CD4-positive, alpha-beta T cell (primary cell): ENCODE data around the gene TXNDC5. TPM values are rescaled to one million over a fixed set of nuclear protein-coding genes. Genes with fewer than 3 reads are reported as not detected.

Source experiments
- ATAC-seq: fragments of 200-7000 bp; cut with Tn5 transposase; one replicate; pipeline ENCODE4 v1.10.0; 2022; ENCODE audit warnings: mild to moderate bottlenecking; ENCODE audit not compliant: poor library complexity
- CTCF ChIA-PET: fragments of 350-600 bp; sonication (Branson Sonifier 250); formaldehyde crosslinking; loops from one replicate; lab custom pipeline; 2021; ENCODE audit warnings: antibody characterized with exemption, inconsistent platforms; lab: Charles Lee
- POLR2A ChIA-PET: fragments of 350-600 bp; sonication (Branson Sonifier 250); formaldehyde crosslinking; loops from one replicate; lab custom pipeline; 2021; ENCODE audit warnings: antibody characterized with exemption, inconsistent platforms; lab: Charles Lee
- DNase-seq, 14 experiments: peaks; one replicate each; pipeline ENCODE4 v3.0.0-alpha.2; 2013 to 2020; ENCODE audit warnings: mixed read lengths in 2 of 14
- H3K27ac ChIP-seq, 2 donors: one replicate each; pipeline versions ENCODE4 v1.5.1 to v1.7.0; 2013; ENCODE audit warnings: low read length in 2 of 2, low read depth in 1 of 2, mild to moderate bottlenecking in 1 of 2
- H3K27me3 ChIP-seq, 2 experiments: 1 replicate in 1 of 2; 2 replicates in 1 of 2; pipeline versions ENCODE4 v1.6.1 to v1.7.0; 2013; ENCODE audit warnings: low read length in 2 of 2, control low read depth in 1 of 2, mild to moderate bottlenecking in 1 of 2, moderate library complexity in 1 of 2; ENCODE audit not compliant: insufficient read depth in 2 of 2, control insufficient read depth in 1 of 2
- H3K36me3 ChIP-seq: one replicate; pipeline ENCODE4 v1.6.1; 2013; ENCODE audit warnings: low read length, control low read depth; ENCODE audit not compliant: insufficient read depth
- H3K4me1 ChIP-seq: one replicate; pipeline ENCODE4 v1.6.1; 2013; ENCODE audit warnings: low read length, control low read depth; ENCODE audit not compliant: insufficient read depth
- H3K4me3 ChIP-seq: one replicate; pipeline ENCODE4 v1.5.1; 2013; ENCODE audit warnings: mild to moderate bottlenecking, low read length, moderate library complexity
- H3K9me3 ChIP-seq, 2 experiments: 1 replicate in 1 of 2; 2 replicates in 1 of 2; pipeline versions ENCODE4 v1.6.1 to v1.7.0; 2013; ENCODE audit warnings: low read length in 2 of 2, mild to moderate bottlenecking in 2 of 2, control low read depth in 1 of 2, moderate library complexity in 1 of 2; ENCODE audit not compliant: control insufficient read depth in 1 of 2, insufficient read depth in 1 of 2
- H3K27ac Mint-ChIP-seq: one replicate; pipeline ENCODE4 v1.8.0; 2020; ENCODE audit warnings: mixed read lengths
- H3K27me3 Mint-ChIP-seq: one replicate; pipeline ENCODE4 v1.8.0; 2021; ENCODE audit warnings: mixed read lengths
- H3K36me3 Mint-ChIP-seq: one replicate; pipeline ENCODE4 v1.8.0; 2021; ENCODE audit warnings: low read depth, mixed read lengths
- H3K4me1 Mint-ChIP-seq: one replicate; pipeline ENCODE4 v1.8.0; 2021; ENCODE audit warnings: low read depth, mixed read lengths
- H3K4me3 Mint-ChIP-seq: one replicate; pipeline ENCODE4 v1.8.0; 2020; ENCODE audit warnings: mild to moderate bottlenecking, mixed read lengths
- H3K9me3 Mint-ChIP-seq: one replicate; pipeline ENCODE4 v1.8.0; 2020; ENCODE audit warnings: mixed read lengths
- CTCF ChIP-seq: fragments of 200-600 bp; IDR thresholded peaks from one replicate; pipeline ENCODE4 v1.8.0; 2022; ENCODE audit warnings: antibody characterized with exemption, mild to moderate bottlenecking
- intact Hi-C, 2 experiments: fragments of 100-400 bp; cut with DNase I in 1 of 2; cut with micrococcal nuclease in 1 of 2; formaldehyde crosslinking; loops; one replicate each; pipeline versions ENCODE4 v1.15.1 to v1.9.0; 2023 to 2025; cut with DNase I, micrococcal nuclease
- total RNA-seq, 174 experiments: library from RNA in 2 of 174; stranded (reverse) in 2 of 174; gene quantifications; one replicate each; pipeline ENCODE4 v1.2.3 and lab custom pipeline; 2021 to 2026

The TXNDC5 gene
- total RNA-seq, 2 experiments from 2014 or later: 4.2 to 7.8 TPM

GRCh38 chr6:7953753-7954152 lies 43.2 kb upstream of the TXNDC5 start:
- POLR2A ChIA-PET: no interaction called here
- H3K4me1 ChIP-seq: no peaks in the 10 kb centered on the region
- intact Hi-C loops: no loop called here

GRCh38 chr6:7939864-7940228 lies 29.3 kb upstream of the TXNDC5 start:
- ATAC-seq (no peak), DNase-seq (no peak)
- Mint-ChIP-seq H3K27ac (no peak overlapping the region), H3K4me3 (no peak overlapping the region), H3K27me3 (peaks cover 14% of the 10 kb centered on the region), H3K9me3 (no peaks in the 10 kb centered on the region), H3K36me3 (no peaks in the 10 kb centered on the region), H3K4me1 (no peaks in the 10 kb centered on the region)
- Histone ChIP-seq H3K4me1 (no peaks in the 10 kb centered on the region), H3K9me3 (no peaks in the 10 kb centered on the region), H3K4me3 (no peak overlapping the region), H3K36me3 (no peaks in the 10 kb centered on the region), H3K27me3 (peaks cover 2 to 5% of the 10 kb centered on the region in 2 experiments), H3K27ac (no peak overlapping the region)
- intact Hi-C loops: no loop called here
- ChIA-PET CTCF (no interaction called here), POLR2A (interaction anchor here (0.7 kb wide), 1 partner anchor 220 kb away, joined by 4 read pairs; no protein-coding TSS in a partner anchor)
- no peak for TF ChIP-seq CTCF

More at GRCh38 chr6:7953753-7954152, 43.2 kb upstream of the TXNDC5 start:
- no peak for TF ChIP-seq CTCF
- ATAC-seq (no peak), DNase-seq (no peak)
- Mint-ChIP-seq H3K4me1 (no peaks in the 10 kb centered on the region), H3K27ac (no peak overlapping the region), H3K36me3 (no peaks in the 10 kb centered on the region), H3K27me3 (peaks cover 15% of the 10 kb centered on the region), H3K4me3 (no peak overlapping the region), H3K9me3 (no peaks in the 10 kb centered on the region)
- Histone ChIP-seq H3K4me3 (no peak overlapping the region), H3K27ac (no peak overlapping the region), H3K27me3 (no peaks in the 10 kb centered on the region), H3K36me3 (no peaks in the 10 kb centered on the region), H3K9me3 (peaks cover 0 to 4% of the 10 kb centered on the region in 2 experiments)
- CTCF ChIA-PET: no interaction called here

GRCh38 chr6:7939184-7939863 lies 28.7 kb upstream of the TXNDC5 start:
- ChIA-PET POLR2A (interaction anchor here (0.7 kb wide), 1 partner anchor 221 kb away, joined by 4 read pairs; no protein-coding TSS in a partner anchor), CTCF (no interaction called here)
- H3K36me3 ChIP-seq: no peaks in the 10 kb centered on the region
- Mint-ChIP-seq H3K27me3 (peaks cover 14% of the 10 kb centered on the region), H3K27ac (no peak overlapping the region), H3K4me3 (no peak overlapping the region), H3K4me1 (no peaks in the 10 kb centered on the region), H3K9me3 (no peaks in the 10 kb centered on the region), H3K36me3 (no peaks in the 10 kb centered on the region)
- H3K27me3 ChIP-seq: peaks cover 2 to 5% of the 10 kb centered on the region in 2 experiments
- TF ChIP-seq CTCF: no peak
- intact Hi-C loops: no loop called here
- no peaks in the 10 kb centered on the region for H3K9me3 ChIP-seq
- ATAC-seq (no peak), DNase-seq (no peak)
- no peak overlapping the region for H3K4me3 ChIP-seq
- no peak overlapping the region for H3K27ac ChIP-seq
- no peaks in the 10 kb centered on the region for H3K4me1 ChIP-seq
